OCI-LY7 (cell line): ENCODE data around the gene GLA. TPM values are rescaled to one million over a fixed set of nuclear protein-coding genes. Genes with fewer than 3 reads are reported as not detected.

Source experiments
- BruUV-seq: library from RNA; stranded (reverse); fragments of 400-500 nt; replicated peaks from 2 replicates; lab custom pipeline; 2021; lab: Mats Ljungman, UMichigan
- CTCF ChIA-PET: fragments of 300-600 bp; sonication (Branson Sonifier 250); formaldehyde crosslinking; loops from one replicate; lab custom pipeline; 2022; ENCODE audit warnings: antibody characterized with exemption; ENCODE audit not compliant: unreplicated experiment; lab: Charles Lee
- POLR2A ChIA-PET: fragments of 300-600 bp; sonication (Branson Sonifier 250); formaldehyde crosslinking; loops from one replicate; lab custom pipeline; 2022; ENCODE audit warnings: antibody characterized with exemption; lab: Charles Lee
- DNase-seq: peaks from one replicate; pipeline ENCODE4 v3.0.0-alpha.2; 2015; ENCODE audit warnings: low spot score
- H2AFZ ChIP-seq: fragments of 200-600 bp; sonication (generic), shearing (Covaris generic); 2 replicates; pipeline ENCODE4 v1.6.1; 2014; ENCODE audit warnings: mild to moderate bottlenecking, antibody characterized with exemption, low read length, moderate library complexity
- H3K27ac ChIP-seq: fragments of 200-600 bp; sonication (generic); 2 replicates; pipeline ENCODE4 v1.5.1; 2014; ENCODE audit warnings: mixed run types, low read depth, mild to moderate bottlenecking, moderate library complexity, low read length, inconsistent platforms; ENCODE audit not compliant: poor library complexity, severe bottlenecking
- H3K36me3 ChIP-seq: fragments of 200-600 bp; sonication (generic); 2 replicates; pipeline ENCODE4 v1.6.1; 2014; ENCODE audit warnings: mild to moderate bottlenecking, antibody characterized with exemption, low read length, moderate library complexity, mixed read lengths; ENCODE audit not compliant: insufficient read depth
- H3K4me1 ChIP-seq: fragments of 200-600 bp; sonication (generic); 2 replicates; pipeline ENCODE4 v1.5.1; 2014; ENCODE audit warnings: mild to moderate bottlenecking, low read length; ENCODE audit not compliant: insufficient read depth, poor library complexity, severe bottlenecking
- H3K4me2 ChIP-seq: fragments of 200-600 bp; sonication (generic); 2 replicates; pipeline ENCODE4 v1.6.1; 2014; ENCODE audit warnings: mild to moderate bottlenecking, low read length
- H3K4me3 ChIP-seq: fragments of 200-600 bp; sonication (generic); 2 replicates; pipeline ENCODE4 v1.5.1; 2014; ENCODE audit warnings: mild to moderate bottlenecking, low read depth, low read length; ENCODE audit not compliant: poor library complexity, severe bottlenecking
- H3K79me2 ChIP-seq: fragments of 200-600 bp; sonication (generic); 2 replicates; pipeline ENCODE4 v1.6.1; 2016; ENCODE audit warnings: low read depth, mild to moderate bottlenecking, low read length, moderate library complexity, mixed read lengths; ENCODE audit not compliant: insufficient read depth
- H3K9me2 ChIP-seq: fragments of 200-600 bp; sonication (generic); 2 replicates; pipeline ENCODE4 v1.6.1; 2016; ENCODE audit warnings: mild to moderate bottlenecking, low read length, mixed read lengths; ENCODE audit not compliant: insufficient read depth
- H3K9me3 ChIP-seq: fragments of 200-600 bp; sonication (generic); 2 replicates; pipeline ENCODE4 v1.6.1; 2014; ENCODE audit warnings: mild to moderate bottlenecking, mixed run types, low read length, mixed read lengths
- H4K20me1 ChIP-seq: fragments of 200-600 bp; sonication (generic); 2 replicates; pipeline ENCODE4 v1.6.1; 2014; ENCODE audit warnings: mild to moderate bottlenecking, antibody characterized with exemption, low read length, moderate library complexity, mixed read lengths; ENCODE audit not compliant: insufficient read depth
- CTCF ChIP-seq: fragments of 200-600 bp; sonication (generic); conservative IDR thresholded peaks from 2 replicates; pipeline ENCODE4 v1.5.1; 2014; ENCODE audit warnings: mild to moderate bottlenecking, antibody characterized with exemption, low read length, moderate library complexity, mixed read lengths
- EZH2phosphoT487 ChIP-seq: fragments of 200-600 bp; sonication (generic); IDR thresholded peaks from 2 replicates; pipeline ENCODE4 v1.6.1; 2018; ENCODE audit warnings: low read depth, borderline replicate concordance, mild to moderate bottlenecking, mixed run types, antibody characterized with exemption, low read length, moderate library complexity, mixed read lengths
- intact Hi-C: fragments of 100-400 bp; cut with micrococcal nuclease; formaldehyde crosslinking; loops from one replicate; pipeline ENCODE4 v1.10.0; 2022; ENCODE audit not compliant: unreplicated experiment
- total RNA-seq, 2 experiments: library from RNA; depleted of rRNA in 1 of 2; stranded (reverse); fragments of >200 nt in 1 of 2; shearing (Covaris generic) in 1 of 2; gene quantifications; 2 replicates each; pipeline ENCODE4 v1.2.3, GENCODE V29; 2014 to 2022

GLA gene
- total RNA-seq, 2 experiments from 2014 or later = 48.7 to 51.1 TPM

GRCh38 chrX:101408532-101408841, 762 bp upstream of the GLA start:
- H3K4me3 ChIP-seq = peak overlapping the region; percentile 83
- H4K20me1 ChIP-seq = no peaks in the 10 kb centered on the region
- intact Hi-C loops = loop anchor here (5.0 kb wide), 1 partner anchor 61 kb away; the partner anchor contains the start of gene TIMM8A
- H3K9me2 ChIP-seq = no peaks in the 10 kb centered on the region
- DNase-seq = no peak
- H3K36me3 ChIP-seq = peaks cover 49% of the 10 kb centered on the region
- POLR2A ChIA-PET = no interaction called here
- 0 out of 2 replicates have a peak, but pooled peaks have one; percentile 38 for TF ChIP-seq CTCF
- TF ChIP-seq EZH2phosphoT487 = no peak
- CTCF ChIA-PET = no interaction called here
- peak overlapping the region; percentile 85 for H3K27ac ChIP-seq
- H3K9me3 ChIP-seq = no peaks in the 10 kb centered on the region
- H3K4me1 ChIP-seq = peaks cover 5% of the 10 kb centered on the region
- peak overlapping the region; percentile 90 for H3K4me2 ChIP-seq
- BruUV-seq = TSS peak; percentile 82
- peaks cover 86% of the 10 kb centered on the region for H3K79me2 ChIP-seq
- H2AFZ ChIP-seq = no peak overlapping the region

- Histone ChIP-seq H3K9me2 (no peaks in the 10 kb centered on the region), H2AFZ (peak overlapping the region; percentile 34; the same call in 1 of the 2 replicates), H3K79me2 (peaks cover 80% of the 10 kb centered on the region), H3K4me3 (peak overlapping the region; percentile 97), H3K9me3 (no peaks in the 10 kb centered on the region), H3K4me2 (peak overlapping the region; percentile 71), H3K4me1 (peaks cover 5% of the 10 kb centered on the region), H3K36me3 (peaks cover 48% of the 10 kb centered on the region), H3K27ac (peak overlapping the region; percentile 69), H4K20me1 (no peaks in the 10 kb centered on the region)
- ChIA-PET CTCF (no interaction called here), POLR2A (interaction anchor here (1.8 kb wide), 1 partner anchor 16 kb away, joined by 4 read pairs; the partner anchor contains the start of gene RPL36A)
- TF ChIP-seq EZH2phosphoT487 = no peak
- no peak for TF ChIP-seq CTCF
- intact Hi-C loops = loop anchor here (5.0 kb wide), 1 partner anchor 60 kb away; the partner anchor contains the start of gene TIMM8A
- BruUV-seq = no TSS peak
- peak; percentile 45 for DNase-seq
These were observed 468 bp downstream of the GLA start for GRCh38 chrX:101407167-101407747.

- intact Hi-C loops = no loop called here
- H3K4me2 ChIP-seq = no peak overlapping the region
- TF ChIP-seq EZH2phosphoT487 (no peak), CTCF (no peak)
- H3K4me1 ChIP-seq = peaks cover 10% of the 10 kb centered on the region
- no peak for DNase-seq
- H3K9me3 ChIP-seq = no peaks in the 10 kb centered on the region
- peaks cover 13% of the 10 kb centered on the region; the same call in 1 of the 2 replicates for H3K79me2 ChIP-seq
- no peaks in the 10 kb centered on the region for H4K20me1 ChIP-seq
- ChIA-PET POLR2A (no interaction called here), CTCF (no interaction called here)
- no peak overlapping the region for H3K27ac ChIP-seq
- no peak overlapping the region for H3K4me3 ChIP-seq
- no peak overlapping the region for H2AFZ ChIP-seq
- H3K9me2 ChIP-seq = no peaks in the 10 kb centered on the region
- peaks cover 90% of the 10 kb centered on the region for H3K36me3 ChIP-seq
- BruUV-seq = no TSS peak
These were observed 7.9 kb downstream of the GLA start for GRCh38 chrX:101399825-101400224.
